MM.1S (cell line): ENCODE results near the gene FCHSD2.

Experiments
- DNase-seq: peaks from one replicate; pipeline ENCODE4 v3.0.0-alpha.2; 2015
- H2AFZ ChIP-seq: fragments of 300-600 bp; sonication (generic); 2 replicates; pipeline ENCODE4 v1.6.0; 2016; ENCODE audit warnings: antibody characterized with exemption, low read length
- H3F3A ChIP-seq: fragments of 300-600 bp; sonication (generic); 2 replicates; pipeline ENCODE4 v1.6.1; 2016; ENCODE audit warnings: mild to moderate bottlenecking, antibody characterized with exemption, low read length, moderate library complexity, mixed read lengths; ENCODE audit not compliant: insufficient read depth
- H3K27ac ChIP-seq: fragments of 300-600 bp; sonication (generic); 2 replicates; pipeline ENCODE4 v1.5.1; 2016; ENCODE audit warnings: mild to moderate bottlenecking, low read length
- H3K27me3 ChIP-seq: fragments of 300-600 bp; sonication (generic); replicated peaks from 2 replicates; pipeline ENCODE4 v1.6.0; 2016; ENCODE audit warnings: low read length; ENCODE audit not compliant: insufficient read depth
- H3K36me3 ChIP-seq: fragments of 300-600 bp; sonication (generic); replicated peaks from 2 replicates; pipeline ENCODE4 v1.6.1; 2016; ENCODE audit warnings: mild to moderate bottlenecking, low read length, mixed read lengths; ENCODE audit not compliant: insufficient read depth
- H3K4me1 ChIP-seq: fragments of 300-600 bp; sonication (generic); 2 replicates; pipeline ENCODE4 v1.6.1; 2016; ENCODE audit warnings: low read length, mixed read lengths
- H3K4me2 ChIP-seq: fragments of 300-600 bp; sonication (generic); 2 replicates; pipeline ENCODE4 v1.6.0; 2016; ENCODE audit warnings: low read depth, low read length
- H3K4me3 ChIP-seq: fragments of 300-600 bp; sonication (generic); 2 replicates; pipeline ENCODE4 v1.5.1; 2016; ENCODE audit warnings: low read length, mixed read lengths
- H3K79me2 ChIP-seq: fragments of 300-600 bp; sonication (generic); 2 replicates; pipeline ENCODE4 v1.6.1; 2016; ENCODE audit warnings: mixed run types, low read length, mixed read lengths
- H3K9ac ChIP-seq: fragments of 300-600 bp; sonication (generic); 2 replicates; pipeline ENCODE4 v1.6.1; 2016; ENCODE audit warnings: low read length, mixed read lengths
- H3K9me2 ChIP-seq: fragments of 300-600 bp; sonication (generic); replicated peaks from 2 replicates; pipeline ENCODE4 v1.6.1; 2016; ENCODE audit warnings: mild to moderate bottlenecking, low read length, mixed read lengths; ENCODE audit not compliant: insufficient read depth
- H3K9me3 ChIP-seq: fragments of 300-600 bp; sonication (generic); replicated peaks from 2 replicates; pipeline ENCODE4 v1.6.1; 2016; ENCODE audit warnings: mild to moderate bottlenecking, low read length, mixed read lengths; ENCODE audit not compliant: insufficient read depth
- H4K20me1 ChIP-seq: fragments of 300-600 bp; sonication (generic); 2 replicates; pipeline ENCODE4 v1.6.1; 2016; ENCODE audit warnings: mild to moderate bottlenecking, low read length, moderate library complexity, mixed read lengths; ENCODE audit not compliant: insufficient read depth
- CTCF ChIP-seq: fragments of 300-600 bp; sonication (generic); IDR thresholded peaks from 2 replicates; pipeline ENCODE4 v1.5.1; 2016; ENCODE audit warnings: antibody characterized with exemption, low read length, mixed read lengths
- EZH2 ChIP-seq: fragments of 300-600 bp; sonication (generic); optimal IDR thresholded peaks from 2 replicates; pipeline ENCODE3; 2017; ENCODE audit warnings: low read depth, mild to moderate bottlenecking, antibody characterized with exemption, low read length, mixed read lengths
- EZH2phosphoT487 ChIP-seq: fragments of 300-600 bp; sonication (generic); IDR thresholded peaks from 2 replicates; pipeline ENCODE4 v1.6.1; 2018; ENCODE audit warnings: antibody characterized with exemption, low read length

The FCHSD2 gene

GRCh38 chr11:72838691-72839305, 303.3 kb downstream of the FCHSD2 start:
- peaks cover 4% of the 10 kb centered on the region; the same call in 1 of the 2 replicates for H3F3A ChIP-seq
- no peaks in the 10 kb centered on the region for H4K20me1 ChIP-seq
- no peak overlapping the region for H2AFZ ChIP-seq
- H3K4me3 ChIP-seq: no peak overlapping the region
- TF ChIP-seq EZH2 (no peak), CTCF (no peak), EZH2phosphoT487 (no peak)
- H3K27me3 ChIP-seq: no peaks in the 10 kb centered on the region
- H3K79me2 ChIP-seq: no peaks in the 10 kb centered on the region
- H3K4me1 ChIP-seq: no peaks in the 10 kb centered on the region
- H3K9me3 ChIP-seq: no peaks in the 10 kb centered on the region
- no peak overlapping the region for H3K4me2 ChIP-seq
- H3K9me2 ChIP-seq: no peaks in the 10 kb centered on the region
- H3K27ac ChIP-seq: no peak overlapping the region
- H3K36me3 ChIP-seq: peaks cover 5% of the 10 kb centered on the region; the same call in 1 of the 2 replicates
- no peak for DNase-seq
- no peak overlapping the region for H3K9ac ChIP-seq

GRCh38 chr11:72836111-72836510, 306.0 kb downstream of the FCHSD2 start:
- no peak overlapping the region for H3K4me2 ChIP-seq
- no peaks in the 10 kb centered on the region for H3K9me2 ChIP-seq
- no peak for TF ChIP-seq EZH2
- TF ChIP-seq CTCF: no peak
- TF ChIP-seq EZH2phosphoT487: no peak
- peaks cover 5% of the 10 kb centered on the region; the same call in 1 of the 2 replicates for H3K36me3 ChIP-seq
- H3K27me3 ChIP-seq: no peaks in the 10 kb centered on the region
- no peak overlapping the region for H3K27ac ChIP-seq
- H3K4me1 ChIP-seq: no peaks in the 10 kb centered on the region
- no peaks in the 10 kb centered on the region for H3K9me3 ChIP-seq
- no peaks in the 10 kb centered on the region for H3K79me2 ChIP-seq
- peaks cover 4% of the 10 kb centered on the region; the same call in 1 of the 2 replicates for H3F3A ChIP-seq
- H3K9ac ChIP-seq: no peak overlapping the region
- no peak for DNase-seq
- no peaks in the 10 kb centered on the region for H4K20me1 ChIP-seq
- no peak overlapping the region for H2AFZ ChIP-seq
- no peak overlapping the region for H3K4me3 ChIP-seq

GRCh38 chr11:72834905-72835304, 307.2 kb downstream of the FCHSD2 start:
- Histone ChIP-seq H3F3A (peaks cover 4% of the 10 kb centered on the region; the same call in 1 of the 2 replicates), H3K9me3 (no peaks in the 10 kb centered on the region), H3K79me2 (peaks cover 4% of the 10 kb centered on the region; the same call in 1 of the 2 replicates), H2AFZ (no peak overlapping the region), H3K9me2 (no peaks in the 10 kb centered on the region), H3K4me3 (no peak overlapping the region), H3K9ac (no peak overlapping the region), H3K27me3 (no peaks in the 10 kb centered on the region), H3K27ac (no peak overlapping the region), H4K20me1 (no peaks in the 10 kb centered on the region), H3K4me1 (peaks cover 5% of the 10 kb centered on the region), H3K4me2 (no peak overlapping the region), H3K36me3 (peaks cover 5% of the 10 kb centered on the region; the same call in 1 of the 2 replicates)
- DNase-seq: no peak
- no peak for TF ChIP-seq EZH2phosphoT487
- TF ChIP-seq EZH2: no peak
- TF ChIP-seq CTCF: no peak
